Activated naive CD8-positive, alpha-beta T cell treated with anti-CD3 and anti-CD28 coated beads for 36 hours (primary cell): ENCODE measurements around the gene KDM6B. TPM values are rescaled to one million over a fixed set of nuclear protein-coding genes. Genes with fewer than 3 reads are reported as not detected.

Experiments used
- DNase-seq: peaks from one replicate; pipeline ENCODE4 v3.0.0; 2021
- H3K27ac Mint-ChIP-seq: one replicate; pipeline ENCODE4 v1.8.0; 2022; ENCODE audit warnings: mild to moderate bottlenecking, moderate library complexity, mixed read lengths
- H3K27me3 Mint-ChIP-seq: one replicate; pipeline ENCODE4 v1.8.0; 2022; ENCODE audit warnings: mild to moderate bottlenecking, mixed read lengths
- H3K36me3 Mint-ChIP-seq: one replicate; pipeline ENCODE4 v1.8.0; 2021; ENCODE audit warnings: mild to moderate bottlenecking, mixed read lengths
- H3K4me1 Mint-ChIP-seq: one replicate; pipeline ENCODE4 v1.8.0; 2021; ENCODE audit warnings: mixed read lengths
- H3K4me3 Mint-ChIP-seq: one replicate; pipeline ENCODE4 v1.8.0; 2022; ENCODE audit warnings: mild to moderate bottlenecking, moderate library complexity, mixed read lengths
- H3K9me3 Mint-ChIP-seq: one replicate; pipeline ENCODE4 v1.8.0; 2022; ENCODE audit warnings: mixed read lengths
- total RNA-seq, 2 experiments: library from RNA; stranded (reverse); gene quantifications; one replicate each; pipeline ENCODE4 v1.2.3, GENCODE V29; 2021

KDM6B gene
- total RNA-seq, 2 experiments from 2014 or later = 44.5 to 47.6 TPM

DNA sequence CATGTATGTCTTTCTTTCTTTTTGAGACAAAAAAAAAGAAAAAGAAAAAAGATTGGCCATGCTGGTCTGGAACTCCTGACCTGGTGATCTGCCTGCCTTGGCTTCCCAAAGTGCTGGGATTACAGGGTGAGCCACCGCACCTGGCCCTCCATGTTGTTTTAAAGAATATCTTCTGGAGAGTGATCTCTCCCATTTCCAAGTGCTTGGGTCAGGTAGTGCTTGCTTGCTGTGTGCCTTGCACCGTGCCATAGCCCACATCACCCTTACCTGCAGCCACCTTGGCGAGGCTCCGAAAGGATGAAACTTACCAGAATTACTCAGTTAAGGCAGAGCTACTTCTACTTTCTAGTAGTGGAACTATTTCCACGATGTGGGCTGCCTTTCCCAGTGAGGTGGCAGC is 19.0 kb upstream of the KDM6B start:
- H3K36me3 Mint-ChIP-seq = no peaks in the 10 kb centered on the region
- no peaks in the 10 kb centered on the region for H3K9me3 Mint-ChIP-seq
- no peaks in the 10 kb centered on the region for H3K27me3 Mint-ChIP-seq
- H3K4me1 Mint-ChIP-seq = peaks cover 5% of the 10 kb centered on the region
- no peak overlapping the region for H3K4me3 Mint-ChIP-seq
- H3K27ac Mint-ChIP-seq = no peak overlapping the region
- no peak for DNase-seq

- no peaks in the 10 kb centered on the region for H3K9me3 Mint-ChIP-seq
- no peaks in the 10 kb centered on the region for H3K4me1 Mint-ChIP-seq
- no peak for DNase-seq
- no peaks in the 10 kb centered on the region for H3K36me3 Mint-ChIP-seq
- H3K27ac Mint-ChIP-seq = no peak overlapping the region
- no peak overlapping the region for H3K4me3 Mint-ChIP-seq
- no peaks in the 10 kb centered on the region for H3K27me3 Mint-ChIP-seq
Measured at GRCh38 chr17:7816926-7817642, 16.9 kb upstream of the KDM6B start.

- Mint-ChIP-seq H3K36me3 (no peaks in the 10 kb centered on the region), H3K27ac (no peak overlapping the region), H3K4me1 (no peaks in the 10 kb centered on the region), H3K27me3 (no peaks in the 10 kb centered on the region), H3K4me3 (no peak overlapping the region), H3K9me3 (no peaks in the 10 kb centered on the region)
- no peak for DNase-seq
Measured at GRCh38 chr17:7817643-7817964, 16.4 kb upstream of the KDM6B start.

DNA sequence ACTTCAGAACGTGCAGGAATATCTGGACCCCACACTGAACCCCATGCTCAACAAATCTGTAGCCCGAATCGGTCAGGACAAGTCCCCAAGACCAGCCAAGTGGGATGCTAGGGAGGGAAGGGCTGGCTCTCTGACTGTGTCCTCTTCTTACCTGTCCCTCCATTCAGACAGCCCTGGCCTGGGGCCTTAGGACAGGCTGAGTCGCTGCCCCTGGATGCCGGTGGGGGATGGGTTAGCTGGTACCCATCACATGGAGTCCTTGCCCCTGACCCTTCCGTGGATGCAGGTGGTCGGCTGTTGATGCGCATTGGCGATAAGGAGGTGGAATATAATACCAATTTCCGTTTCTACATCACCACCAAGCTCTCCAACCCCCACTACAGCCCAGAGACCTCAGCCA is 16.0 kb upstream of the KDM6B start:
- no peak for DNase-seq
- H3K27me3 Mint-ChIP-seq = no peaks in the 10 kb centered on the region
- no peaks in the 10 kb centered on the region for H3K36me3 Mint-ChIP-seq
- no peaks in the 10 kb centered on the region for H3K9me3 Mint-ChIP-seq
- H3K27ac Mint-ChIP-seq = no peak overlapping the region
- no peak overlapping the region for H3K4me3 Mint-ChIP-seq
- H3K4me1 Mint-ChIP-seq = no peaks in the 10 kb centered on the region

DNA sequence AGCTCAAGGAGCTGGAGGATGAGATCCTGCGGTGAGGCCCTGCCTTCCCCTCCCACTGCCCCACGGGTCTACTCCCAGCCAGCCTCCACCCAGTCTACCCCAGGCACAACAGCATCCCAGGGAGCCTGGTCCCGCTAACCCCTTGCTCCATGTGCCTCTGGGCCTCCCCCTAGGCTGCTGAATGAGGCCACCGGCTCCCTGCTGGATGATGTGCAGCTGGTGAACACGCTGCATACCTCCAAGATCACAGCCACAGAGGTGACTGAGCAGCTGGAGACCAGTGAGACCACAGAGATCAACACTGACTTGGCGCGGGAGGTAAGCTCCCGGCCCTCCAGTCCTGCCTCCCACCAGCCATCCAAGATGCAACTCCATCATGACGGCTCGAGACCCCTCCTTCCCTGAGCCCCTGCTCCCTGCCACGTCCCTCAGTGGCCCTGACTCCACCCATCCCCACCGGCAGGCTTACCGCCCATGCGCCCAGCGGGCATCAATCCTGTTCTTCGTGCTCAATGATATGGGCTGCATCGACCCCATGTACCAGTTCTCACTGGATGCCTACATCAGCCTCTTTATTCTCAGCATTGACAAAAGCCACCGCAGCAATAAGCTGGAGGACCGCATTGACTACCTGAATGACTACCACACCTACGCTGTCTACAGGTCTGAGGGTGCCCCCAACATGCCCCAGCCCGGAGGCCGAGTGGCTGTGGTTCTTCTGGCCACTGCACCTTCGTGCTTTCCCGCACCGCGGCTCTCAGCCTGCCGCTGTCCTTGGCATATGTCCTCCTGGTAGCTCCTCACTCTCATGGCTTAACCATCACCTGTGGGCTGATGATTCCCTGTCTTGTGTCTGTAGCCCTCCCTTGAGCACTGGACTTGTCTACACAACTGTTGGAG is 15.0 kb upstream of the KDM6B start:
- Mint-ChIP-seq H3K27me3 (no peaks in the 10 kb centered on the region), H3K27ac (no peak overlapping the region), H3K9me3 (no peaks in the 10 kb centered on the region), H3K36me3 (no peaks in the 10 kb centered on the region), H3K4me1 (no peaks in the 10 kb centered on the region), H3K4me3 (no peak overlapping the region)
- no peak for DNase-seq

DNA sequence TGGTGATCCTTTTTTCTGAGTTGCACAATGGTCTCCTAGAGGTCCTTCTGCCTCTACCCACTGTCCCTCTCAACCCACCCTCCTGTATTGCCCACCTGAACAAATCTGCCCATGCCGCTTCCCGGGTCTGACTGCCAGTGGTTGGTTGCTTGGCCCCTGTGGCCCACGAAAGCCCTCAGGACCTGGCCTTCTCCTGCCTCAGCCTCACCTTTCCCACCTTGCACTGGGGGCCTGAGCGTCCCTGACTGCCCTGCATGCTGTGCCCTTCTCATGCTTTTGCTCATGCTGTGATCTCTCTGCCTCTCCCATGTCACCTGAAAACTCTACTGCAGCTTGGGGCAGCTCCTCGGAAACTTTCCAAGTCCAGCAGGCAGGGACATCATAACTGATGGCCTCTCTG is 13.8 kb upstream of the KDM6B start:
- Mint-ChIP-seq H3K4me1 (no peaks in the 10 kb centered on the region), H3K4me3 (no peak overlapping the region), H3K36me3 (no peaks in the 10 kb centered on the region), H3K27ac (no peak overlapping the region), H3K27me3 (no peaks in the 10 kb centered on the region), H3K9me3 (no peaks in the 10 kb centered on the region)
- no peak for DNase-seq

DNA sequence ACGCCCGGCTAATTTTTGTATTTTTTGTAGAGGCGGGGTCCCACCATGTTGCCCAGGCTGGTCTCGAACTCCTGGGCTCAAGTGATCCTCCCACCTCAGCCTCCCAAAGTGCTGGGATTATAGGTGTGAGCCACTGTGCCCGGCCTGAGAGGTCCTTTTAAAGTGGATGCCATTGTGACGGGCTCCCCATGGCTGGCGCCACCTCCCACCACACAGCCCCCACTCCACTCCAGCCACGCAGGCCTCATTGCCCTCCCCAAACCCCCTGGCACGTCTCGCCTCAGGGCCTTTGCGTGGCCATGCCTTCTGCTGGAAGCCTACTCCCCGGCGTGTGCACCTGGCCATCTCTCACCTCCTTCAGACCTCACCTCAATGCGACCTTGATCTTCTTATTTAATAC is 11.9 kb upstream of the KDM6B start:
- Mint-ChIP-seq H3K27ac (no peak overlapping the region), H3K4me1 (no peaks in the 10 kb centered on the region), H3K9me3 (no peaks in the 10 kb centered on the region), H3K4me3 (no peak overlapping the region), H3K27me3 (no peaks in the 10 kb centered on the region), H3K36me3 (no peaks in the 10 kb centered on the region)
- DNase-seq = no peak

GRCh38 chr17:7823581-7824001 is 10.4 kb upstream of the KDM6B start:
- Mint-ChIP-seq H3K4me3 (no peak overlapping the region), H3K36me3 (no peaks in the 10 kb centered on the region)

GRCh38 chr17:7824021-7824924 is 9.7 kb upstream of the KDM6B start:
- Mint-ChIP-seq H3K4me3 (no peak overlapping the region), H3K36me3 (no peaks in the 10 kb centered on the region), H3K27me3 (no peaks in the 10 kb centered on the region), H3K4me1 (no peaks in the 10 kb centered on the region), H3K27ac (no peak overlapping the region), H3K9me3 (no peaks in the 10 kb centered on the region)
- DNase-seq = no peak

More at GRCh38 chr17:7823581-7824001, 10.4 kb upstream of the KDM6B start:
- Mint-ChIP-seq H3K27me3 (no peaks in the 10 kb centered on the region), H3K9me3 (no peaks in the 10 kb centered on the region), H3K4me1 (no peaks in the 10 kb centered on the region), H3K27ac (no peak overlapping the region)
- DNase-seq = no peak

- DNase-seq = no peak
- Mint-ChIP-seq H3K27ac (no peak overlapping the region), H3K4me3 (no peak overlapping the region), H3K9me3 (no peaks in the 10 kb centered on the region), H3K4me1 (no peaks in the 10 kb centered on the region), H3K36me3 (no peaks in the 10 kb centered on the region), H3K27me3 (no peaks in the 10 kb centered on the region)
Measured at GRCh38 chr17:7825206-7825990, 8.6 kb upstream of the KDM6B start.

- DNase-seq = no peak
- H3K4me3 Mint-ChIP-seq = no peak overlapping the region
- no peaks in the 10 kb centered on the region for H3K9me3 Mint-ChIP-seq
- no peak overlapping the region for H3K27ac Mint-ChIP-seq
- H3K36me3 Mint-ChIP-seq = no peaks in the 10 kb centered on the region
- peaks cover 8% of the 10 kb centered on the region for H3K4me1 Mint-ChIP-seq
- no peaks in the 10 kb centered on the region for H3K27me3 Mint-ChIP-seq
Measured at GRCh38 chr17:7830616-7831015, 3.4 kb upstream of the KDM6B start.

GRCh38 chr17:7831233-7831632 is 2.8 kb upstream of the KDM6B start:
- no peak for DNase-seq
- no peaks in the 10 kb centered on the region for H3K36me3 Mint-ChIP-seq
- peaks cover 11% of the 10 kb centered on the region for H3K4me1 Mint-ChIP-seq
- no peak overlapping the region for H3K4me3 Mint-ChIP-seq
- no peaks in the 10 kb centered on the region for H3K27me3 Mint-ChIP-seq
- no peaks in the 10 kb centered on the region for H3K9me3 Mint-ChIP-seq
- H3K27ac Mint-ChIP-seq = no peak overlapping the region

DNA sequence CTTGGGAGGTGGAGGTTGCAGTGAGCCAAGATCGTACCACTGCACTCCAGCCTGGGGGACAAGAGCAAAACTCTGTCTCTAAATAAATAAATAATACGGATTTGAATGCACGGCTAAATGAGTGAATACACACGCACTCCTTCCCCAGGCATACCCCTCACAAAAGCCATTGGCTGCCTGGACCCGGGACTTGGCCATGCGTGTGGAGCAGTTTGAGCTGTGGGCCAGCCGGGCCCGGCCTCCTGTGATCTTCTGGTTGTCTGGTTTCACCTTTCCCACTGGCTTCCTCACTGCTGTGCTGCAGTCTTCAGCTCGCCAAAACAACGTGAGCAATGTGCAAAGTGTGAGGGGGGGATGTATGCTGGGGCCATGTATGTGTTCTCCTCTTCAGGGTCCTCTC is 1.6 kb upstream of the KDM6B start:
- no peaks in the 10 kb centered on the region for H3K27me3 Mint-ChIP-seq
- no peak for DNase-seq
- H3K36me3 Mint-ChIP-seq = no peaks in the 10 kb centered on the region
- peaks cover 22% of the 10 kb centered on the region for H3K4me1 Mint-ChIP-seq
- H3K9me3 Mint-ChIP-seq = no peaks in the 10 kb centered on the region
- no peak overlapping the region for H3K27ac Mint-ChIP-seq
- no peak overlapping the region for H3K4me3 Mint-ChIP-seq

DNA sequence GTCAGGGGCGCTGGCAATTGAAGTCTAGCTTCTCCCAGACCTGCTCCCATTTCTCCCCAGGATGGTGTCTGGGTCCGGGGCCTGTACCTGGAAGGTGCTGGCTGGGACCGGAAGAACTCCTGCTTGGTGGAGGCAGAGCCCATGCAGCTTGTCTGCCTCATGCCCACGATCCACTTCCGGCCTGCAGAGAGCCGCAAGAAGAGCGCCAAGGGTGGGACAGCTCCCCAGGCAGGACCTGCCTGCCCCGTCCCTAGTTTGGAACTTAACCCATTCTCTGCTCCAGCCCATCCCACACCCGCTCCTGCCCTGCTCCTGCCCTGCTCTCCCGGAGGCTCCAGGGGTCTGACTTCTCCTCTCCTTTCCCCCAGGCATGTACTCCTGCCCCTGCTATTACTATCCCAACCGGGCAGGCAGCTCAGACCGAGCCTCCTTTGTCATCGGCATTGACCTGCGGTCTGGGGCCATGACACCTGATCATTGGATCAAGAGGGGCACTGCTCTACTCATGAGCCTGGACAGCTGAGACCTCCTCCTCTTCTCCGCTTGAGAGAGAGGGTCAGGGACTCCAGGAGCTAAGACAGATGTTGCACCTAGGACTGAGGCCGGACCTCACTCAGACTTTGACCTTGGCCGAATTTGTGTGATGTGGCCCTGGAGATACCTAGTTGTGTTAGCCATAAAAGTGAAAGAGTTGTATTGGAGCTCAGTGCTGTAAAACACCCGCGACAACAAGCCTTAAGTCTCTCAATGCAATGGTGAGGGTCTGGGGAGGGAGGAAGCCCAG is 814 bp upstream of the KDM6B start:
- Mint-ChIP-seq H3K27me3 (no peaks in the 10 kb centered on the region), H3K4me1 (peaks cover 27% of the 10 kb centered on the region), H3K27ac (peak overlapping the region; percentile 74), H3K4me3 (peak overlapping the region; percentile 93), H3K36me3 (no peaks in the 10 kb centered on the region), H3K9me3 (no peaks in the 10 kb centered on the region)
- no peak for DNase-seq
